Skeletal muscle satellite cell (primary cell): ENCODE results near the gene CCHCR1.
A peak's percentile ranks its signal among the peaks of the same experiment; 100 is the strongest.

Source experiments
- H3K27me3 ChIP-seq: 2 replicates; pipeline ENCODE4 v1.7.0; 2013; ENCODE audit warnings: low read length; ENCODE audit not compliant: control insufficient read depth, insufficient read depth
- H3K36me3 ChIP-seq: 2 replicates; pipeline ENCODE4 v1.7.0; 2013; ENCODE audit warnings: mild to moderate bottlenecking, control low read depth, low read length; ENCODE audit not compliant: insufficient read depth
- H3K4me1 ChIP-seq: 2 replicates; pipeline ENCODE4 v1.7.0; 2013; ENCODE audit warnings: low read length; ENCODE audit not compliant: control insufficient read depth, insufficient read depth
- H3K4me2 ChIP-seq: 2 replicates; pipeline ENCODE4 v1.7.0; 2013; ENCODE audit warnings: mild to moderate bottlenecking, low read length
- H3K4me3 ChIP-seq: 2 replicates; pipeline ENCODE4 v1.7.0; 2013; ENCODE audit warnings: low read length
- H3K9ac ChIP-seq: 2 replicates; pipeline ENCODE4 v1.7.0; 2013; ENCODE audit warnings: mild to moderate bottlenecking, low read depth, low read length, moderate library complexity
- H3K9me3 ChIP-seq: replicated peaks from 2 replicates; pipeline ENCODE4 v1.7.0; 2013; ENCODE audit warnings: mild to moderate bottlenecking, control low read depth, low read length

The CCHCR1 gene

DNA sequence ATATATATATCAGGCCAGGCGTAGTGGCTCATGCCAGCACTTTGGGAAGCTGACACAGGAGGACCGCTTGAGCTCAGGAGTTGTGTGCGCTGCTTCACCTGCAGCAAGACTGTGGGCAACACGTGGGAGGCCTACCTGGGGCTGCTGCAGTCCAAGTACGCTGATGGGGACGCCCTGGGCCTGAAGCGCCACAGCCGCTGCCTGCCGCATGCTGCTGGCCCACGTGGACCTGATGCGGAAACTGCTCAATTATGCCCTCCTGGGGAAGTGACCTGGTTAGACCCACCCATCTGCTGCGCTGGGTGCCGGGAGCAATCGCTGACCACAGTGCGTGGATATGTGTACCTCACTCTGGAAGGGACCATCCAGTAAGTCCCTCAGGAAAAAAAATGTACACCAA is 17.0 kb downstream of the CCHCR1 start:
- Histone ChIP-seq H3K4me3 (no peak overlapping the region), H3K9ac (no peak overlapping the region), H3K9me3 (no peaks in the 10 kb centered on the region), H3K27me3 (no peaks in the 10 kb centered on the region), H3K4me1 (peaks cover 9% of the 10 kb centered on the region), H3K4me2 (no peak overlapping the region), H3K36me3 (peaks cover 13% of the 10 kb centered on the region)

DNA sequence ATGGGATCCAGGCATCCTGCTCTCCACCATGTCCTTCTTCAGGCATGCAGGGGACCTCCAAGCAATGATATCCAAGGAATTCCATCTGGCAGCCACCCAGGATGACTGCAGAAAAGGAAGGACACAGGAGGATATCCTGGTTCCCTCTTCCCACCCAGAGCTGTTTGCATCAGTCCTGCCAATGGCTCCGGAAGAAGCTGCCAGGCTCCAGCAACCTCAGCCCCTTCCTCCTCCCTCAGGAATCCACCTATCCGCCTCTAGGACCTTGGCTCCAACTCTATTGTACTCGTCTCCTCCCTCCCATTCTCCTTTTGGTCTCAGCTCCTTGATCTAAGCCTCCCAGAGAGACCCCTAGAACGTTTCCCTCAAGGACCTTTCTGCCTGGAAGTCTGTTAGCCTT is 18.0 kb downstream of the CCHCR1 start:
- no peaks in the 10 kb centered on the region for H3K9me3 ChIP-seq
- H3K4me3 ChIP-seq, result no peak overlapping the region
- H3K4me1 ChIP-seq, result peaks cover 9% of the 10 kb centered on the region
- peaks cover 13% of the 10 kb centered on the region for H3K36me3 ChIP-seq
- no peak overlapping the region for H3K4me2 ChIP-seq
- H3K9ac ChIP-seq, result no peak overlapping the region
- no peaks in the 10 kb centered on the region for H3K27me3 ChIP-seq

DNA sequence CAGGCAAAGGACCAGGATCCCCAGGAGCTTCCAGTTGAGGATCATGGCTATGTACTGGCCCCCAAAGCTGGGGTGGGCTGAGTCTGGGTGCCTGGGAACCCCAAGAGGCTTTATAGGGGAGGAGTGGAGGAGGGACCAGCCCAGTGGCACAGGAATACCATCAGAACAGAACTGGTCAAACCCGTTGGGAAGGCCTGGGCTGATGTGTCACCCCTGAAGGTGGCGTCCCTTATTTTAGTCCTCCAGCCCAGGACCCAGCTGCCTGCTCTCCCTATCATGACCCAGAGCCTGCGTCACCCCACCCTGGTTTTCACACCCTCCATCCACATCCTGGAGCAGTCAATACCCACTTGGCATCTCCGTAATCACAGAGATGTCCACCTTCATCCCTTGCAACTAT is 18.6 kb downstream of the CCHCR1 start, which contains the start of gene PSORS1C2:
TSS of gene PSORS1C2 (minus strand) at position 85 of the 400 bp plus-strand sequence. CDS start at position 45, 40 bp downstream.
- Histone ChIP-seq H3K4me2 (peak within 1 kb of the TSS; percentile 92), H3K9me3 (no peaks in the 10 kb centered on the region), H3K27me3 (no peaks in the 10 kb centered on the region), H3K9ac (no peak within 1 kb of the TSS), H3K4me3 (no peak within 1 kb of the TSS), H3K4me1 (peaks cover 9% of the 10 kb centered on the region), H3K36me3 (peaks cover 13% of the 10 kb centered on the region)

DNA sequence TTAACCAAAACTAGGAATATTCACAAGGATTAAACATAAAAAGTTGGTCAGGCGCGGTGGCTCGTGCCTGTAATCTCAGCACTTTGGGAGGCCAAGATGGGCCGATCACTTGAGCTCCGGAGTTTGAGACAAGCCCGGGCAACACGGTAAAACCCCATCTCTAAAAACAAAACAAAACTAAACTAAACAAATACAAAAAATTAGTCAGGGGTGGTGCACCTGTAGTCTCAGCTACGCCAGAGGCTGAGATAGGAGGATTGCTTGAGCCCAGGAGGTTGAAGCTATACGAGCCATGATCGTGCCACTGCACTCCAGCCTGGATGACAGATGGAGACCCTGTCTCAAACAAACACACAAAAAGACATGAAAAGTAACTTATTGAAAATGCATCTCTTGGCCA is 21.9 kb downstream of the CCHCR1 start:
- no peak overlapping the region for H3K4me3 ChIP-seq
- H3K4me2 ChIP-seq, result no peak overlapping the region
- no peaks in the 10 kb centered on the region for H3K36me3 ChIP-seq
- H3K9ac ChIP-seq, result no peak overlapping the region
- no peaks in the 10 kb centered on the region for H3K27me3 ChIP-seq
- no peaks in the 10 kb centered on the region for H3K9me3 ChIP-seq
- H3K4me1 ChIP-seq, result peaks cover 3% of the 10 kb centered on the region

DNA sequence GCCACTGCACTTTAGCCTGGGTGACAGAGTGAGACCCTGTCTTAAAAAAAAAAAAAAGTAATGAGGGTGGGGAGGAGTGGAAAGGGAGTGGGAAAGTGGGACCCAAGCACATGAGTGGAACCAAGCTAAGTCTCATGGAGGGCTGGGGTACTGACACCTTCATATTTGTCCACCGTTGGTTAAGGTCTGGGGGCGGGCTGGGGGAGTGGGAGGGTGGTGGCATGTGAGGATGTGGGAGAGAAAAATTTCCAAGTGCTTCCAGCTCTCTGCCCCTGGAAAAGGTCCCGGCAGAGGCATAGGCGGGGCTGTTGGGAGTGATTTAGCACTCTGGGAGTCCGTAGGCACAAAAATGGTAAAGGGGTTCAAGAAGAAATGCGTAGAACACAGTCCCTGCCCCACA is 24.8 kb downstream of the CCHCR1 start:
- no peaks in the 10 kb centered on the region for H3K36me3 ChIP-seq
- peaks cover 4% of the 10 kb centered on the region for H3K27me3 ChIP-seq
- no peak overlapping the region for H3K4me2 ChIP-seq

DNA sequence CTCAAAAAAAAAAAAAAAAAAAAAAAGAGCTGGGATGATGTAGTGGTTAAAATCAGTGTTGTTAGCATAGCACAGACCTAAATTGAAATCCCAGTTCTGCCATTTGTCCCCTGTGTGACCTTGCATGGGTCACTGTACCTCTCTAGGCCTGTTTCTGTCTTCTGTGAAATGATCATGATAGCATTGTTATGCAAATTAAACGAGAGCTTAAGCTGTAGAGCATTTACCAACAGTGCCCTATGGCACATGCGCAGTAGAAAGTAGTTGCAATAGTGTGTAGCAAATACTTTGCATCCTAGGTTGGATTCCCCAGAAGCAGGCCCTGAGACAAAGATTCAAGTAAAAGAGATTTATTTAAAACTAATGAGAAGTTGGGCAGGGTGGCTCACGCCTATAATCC is 26.0 kb downstream of the CCHCR1 start:
- Histone ChIP-seq H3K9ac (no peak overlapping the region), H3K27me3 (peaks cover 4% of the 10 kb centered on the region), H3K4me1 (no peaks in the 10 kb centered on the region), H3K4me3 (no peak overlapping the region), H3K9me3 (no peaks in the 10 kb centered on the region), H3K36me3 (no peaks in the 10 kb centered on the region), H3K4me2 (no peak overlapping the region)

More for the DNA sequence above, 24.8 kb downstream of the CCHCR1 start:
- H3K9me3 ChIP-seq, result no peaks in the 10 kb centered on the region
- H3K4me1 ChIP-seq, result peaks cover 3% of the 10 kb centered on the region
- H3K4me3 ChIP-seq, result no peak overlapping the region
- H3K9ac ChIP-seq, result no peak overlapping the region

DNA sequence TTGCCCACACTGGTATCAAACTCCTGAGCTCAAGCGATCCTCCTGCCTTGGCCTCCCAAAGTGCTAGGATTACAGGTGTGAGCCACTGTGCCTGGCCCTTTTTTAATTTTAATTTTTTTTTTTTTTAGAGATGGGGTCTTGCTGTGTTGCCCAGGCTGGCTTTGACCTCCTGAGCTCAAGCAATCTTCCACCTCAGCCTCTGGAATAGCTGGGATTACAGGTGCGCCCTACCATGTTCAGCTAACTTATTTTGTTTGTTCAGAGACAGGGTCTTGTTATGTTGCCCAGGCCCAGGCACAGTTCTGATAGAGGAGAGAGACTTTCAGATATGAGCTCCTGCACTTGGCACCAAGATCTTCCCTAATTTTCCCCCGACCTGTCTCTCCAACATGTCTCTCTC is 26.9 kb downstream of the CCHCR1 start:
- no peak overlapping the region for H3K4me3 ChIP-seq
- no peaks in the 10 kb centered on the region for H3K36me3 ChIP-seq
- H3K9me3 ChIP-seq, result no peaks in the 10 kb centered on the region
- H3K4me2 ChIP-seq, result no peak overlapping the region
- no peak overlapping the region for H3K9ac ChIP-seq
- H3K4me1 ChIP-seq, result peaks cover 7% of the 10 kb centered on the region
- peaks cover 4% of the 10 kb centered on the region for H3K27me3 ChIP-seq

DNA sequence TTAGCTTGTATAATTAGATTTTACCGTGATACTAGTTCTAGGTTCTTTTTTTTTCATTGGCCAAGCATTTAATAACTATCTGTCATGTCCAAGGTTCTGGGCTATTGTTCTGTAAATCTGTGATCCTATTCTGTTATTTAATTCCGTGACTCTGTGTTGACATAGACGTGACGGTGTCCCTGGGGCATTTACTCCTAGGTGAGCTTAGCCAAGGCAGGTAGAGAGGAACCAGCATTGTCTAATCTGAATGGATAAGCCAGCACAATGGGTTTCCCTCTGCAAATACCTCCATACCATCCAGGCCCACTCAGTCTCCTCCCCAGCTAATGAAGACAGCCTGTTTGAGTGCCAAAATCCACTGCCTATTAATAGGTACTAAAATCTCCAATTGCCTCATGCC is 28.5 kb downstream of the CCHCR1 start:
- Histone ChIP-seq H3K4me1 (peaks cover 17% of the 10 kb centered on the region), H3K27me3 (peaks cover 4% of the 10 kb centered on the region)

DNA sequence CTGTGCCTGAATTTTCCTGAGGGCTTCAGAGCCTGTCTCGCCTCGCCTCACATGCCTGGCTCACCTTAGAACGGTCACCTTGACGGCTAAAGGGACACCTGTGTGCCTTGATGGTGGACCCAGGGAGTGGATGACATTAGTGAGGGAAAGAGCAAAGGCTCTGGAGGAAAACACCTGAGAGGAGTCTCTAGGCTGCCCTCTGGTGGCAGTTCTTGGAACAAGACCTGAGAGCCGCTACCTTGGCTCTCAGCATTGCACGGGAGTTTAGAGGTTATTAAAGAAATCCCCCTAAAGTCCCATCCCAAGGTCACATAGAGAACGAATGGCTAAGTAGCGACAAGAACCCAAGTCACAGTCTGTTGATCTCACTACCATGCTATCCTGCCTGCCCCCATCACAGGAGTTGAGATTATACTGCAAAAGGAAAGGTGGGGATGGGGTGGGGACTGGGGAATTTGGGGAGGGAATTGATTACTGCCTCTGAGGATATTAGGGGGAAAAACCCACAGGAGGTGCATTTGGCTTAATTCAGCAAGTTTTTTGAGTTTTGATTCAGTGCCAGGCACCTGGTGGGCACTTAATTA is 29.4 kb downstream of the CCHCR1 start:
- Histone ChIP-seq H3K9me3 (no peaks in the 10 kb centered on the region), H3K27me3 (peaks cover 4% of the 10 kb centered on the region), H3K4me3 (no peak overlapping the region), H3K4me1 (peaks cover 19% of the 10 kb centered on the region), H3K9ac (no peak overlapping the region), H3K4me2 (no peak overlapping the region), H3K36me3 (no peaks in the 10 kb centered on the region)

More for the DNA sequence above, 28.5 kb downstream of the CCHCR1 start:
- Histone ChIP-seq H3K4me3 (no peak overlapping the region), H3K36me3 (no peaks in the 10 kb centered on the region), H3K9me3 (no peaks in the 10 kb centered on the region), H3K9ac (no peak overlapping the region), H3K4me2 (no peak overlapping the region)

DNA sequence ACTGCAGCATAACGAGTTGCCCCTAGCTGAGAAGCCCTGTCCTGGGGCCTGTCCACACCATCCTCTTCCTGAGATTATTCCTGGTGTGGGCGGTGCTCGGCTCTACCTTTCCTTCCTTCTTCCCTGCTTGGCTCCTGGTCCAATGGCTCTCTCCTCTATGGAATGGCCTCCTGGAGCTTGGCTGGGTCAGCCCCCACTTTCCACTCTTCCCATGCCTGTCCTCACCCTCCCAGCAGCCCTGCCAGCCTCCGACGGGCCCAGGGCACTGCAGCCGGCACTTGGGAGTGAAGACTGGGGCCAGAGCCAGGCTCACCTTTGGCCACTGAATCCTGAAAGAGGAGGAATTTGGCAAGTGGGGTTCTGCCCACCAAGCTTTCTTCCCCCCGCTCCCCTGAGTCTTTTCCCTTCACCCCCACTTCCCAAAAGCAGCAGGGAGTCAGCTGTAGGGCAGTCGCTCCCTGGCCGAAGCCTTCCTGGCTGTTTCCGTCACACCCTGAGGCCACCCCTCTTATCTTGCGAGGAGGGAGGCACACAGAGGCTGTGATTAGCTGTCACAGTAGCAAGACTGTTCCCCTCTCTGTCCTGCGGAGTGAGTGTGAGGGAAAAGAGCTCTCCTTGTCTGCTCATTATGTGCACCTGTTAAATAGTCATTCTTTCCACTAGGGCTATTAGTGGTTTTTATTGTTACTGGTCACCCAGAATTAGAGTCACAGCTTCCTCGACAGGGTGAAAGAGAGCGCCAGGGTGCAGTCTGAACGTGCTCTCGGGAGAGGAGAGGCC is 31.0 kb downstream of the CCHCR1 start:
- Histone ChIP-seq H3K9ac (no peak overlapping the region), H3K36me3 (no peaks in the 10 kb centered on the region), H3K27me3 (peaks cover 4% of the 10 kb centered on the region), H3K4me3 (no peak overlapping the region), H3K4me1 (peaks cover 30% of the 10 kb centered on the region), H3K4me2 (no peak overlapping the region), H3K9me3 (no peaks in the 10 kb centered on the region)

DNA sequence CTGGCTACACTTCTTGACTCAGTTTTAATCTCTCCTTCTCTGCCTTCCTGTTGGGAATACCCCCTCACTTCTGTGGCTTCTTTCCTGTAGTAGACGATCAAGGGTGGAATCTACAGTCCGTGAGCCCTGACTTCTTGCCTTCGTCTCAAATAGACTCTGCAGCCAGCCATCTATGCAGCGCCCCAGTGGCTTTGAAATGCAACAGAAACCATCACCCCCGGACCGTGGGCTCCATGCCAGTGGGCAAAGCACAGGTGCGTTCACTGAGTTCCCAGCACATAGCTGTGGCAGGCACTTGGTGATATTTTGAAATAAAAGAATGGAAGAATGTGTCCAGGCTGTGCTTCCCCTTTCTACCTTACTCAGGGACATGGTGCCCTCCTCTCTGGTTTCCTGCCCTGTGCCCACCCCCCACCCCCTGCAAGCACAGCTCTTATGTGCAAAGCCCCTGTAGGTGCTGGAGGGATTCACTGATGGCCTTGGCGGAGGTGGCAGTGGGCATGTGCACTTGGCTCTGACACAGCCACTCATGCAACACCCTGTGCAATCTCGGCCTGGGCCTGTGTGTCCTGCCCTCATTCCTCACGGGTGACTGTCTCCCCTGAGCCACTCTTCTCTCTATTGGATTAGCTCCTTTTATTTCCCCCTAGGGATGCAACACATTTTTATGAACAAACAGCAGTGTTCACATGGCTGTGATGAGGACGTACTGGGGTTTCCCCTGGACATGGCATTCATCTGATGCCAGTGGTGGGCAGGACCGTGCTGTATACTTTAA is 31.8 kb downstream of the CCHCR1 start:
- Histone ChIP-seq H3K27me3 (peaks cover 4% of the 10 kb centered on the region), H3K36me3 (no peaks in the 10 kb centered on the region), H3K4me2 (no peak overlapping the region), H3K9ac (no peak overlapping the region), H3K4me1 (peaks cover 30% of the 10 kb centered on the region), H3K9me3 (no peaks in the 10 kb centered on the region), H3K4me3 (no peak overlapping the region)
